NCI-H526 (cell line): ENCODE measurements around the gene MILR1.
A peak's percentile ranks its signal among the peaks of the same experiment; 100 is the strongest.

Source experiments
- DNase-seq, 2 experiments: peaks; one replicate each; lab custom pipeline; 2025; lab: John Stamatoyannopoulos, UW

Gene MILR1

GRCh38 chr17:64503341-64503740 lies 54.4 kb downstream of the MILR1 start:
- no peak for DNase-seq

DNA sequence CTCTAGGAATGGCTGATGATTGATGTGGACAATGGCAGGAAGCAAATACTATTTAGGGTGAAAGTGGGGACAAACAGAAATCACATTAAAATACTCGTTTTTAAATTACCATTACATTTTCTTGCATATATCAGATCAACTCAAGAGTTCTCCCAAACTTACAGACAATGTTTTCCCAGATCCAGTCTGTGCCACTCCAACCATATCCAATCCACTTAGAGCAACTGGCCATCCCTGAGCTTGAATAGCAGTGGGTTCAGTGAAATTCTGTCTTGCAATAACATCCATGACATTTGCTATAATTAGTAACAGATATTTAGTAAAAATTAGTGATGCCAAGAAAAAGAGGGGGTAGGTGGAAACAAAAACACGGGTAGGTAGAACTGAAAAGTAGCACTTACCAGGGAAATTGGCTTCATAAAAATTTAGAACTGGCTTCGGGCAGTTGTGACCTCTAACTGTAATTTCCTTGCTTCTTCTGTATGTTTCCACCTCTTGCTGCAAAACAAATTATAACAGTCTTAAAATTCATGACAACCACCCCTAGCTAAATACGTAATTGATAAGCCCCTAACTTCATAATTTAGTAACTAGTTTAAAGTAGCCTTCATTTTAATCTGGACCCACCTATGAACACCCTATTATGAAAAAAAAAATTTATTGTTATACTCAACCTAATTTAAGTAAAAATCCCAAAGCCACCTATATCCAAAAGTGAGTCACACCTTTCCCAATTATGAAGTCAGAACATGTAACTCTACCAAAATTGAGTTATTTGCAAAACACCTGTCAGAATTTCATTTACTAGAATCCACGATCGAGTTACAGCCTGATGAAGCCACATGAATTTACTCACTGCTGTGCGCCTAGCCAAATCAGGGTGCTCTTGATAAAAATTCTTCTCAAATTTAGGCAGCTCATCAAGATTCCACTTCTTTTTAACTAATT lies 55.2 kb downstream of the MILR1 start:
- no peak for DNase-seq

DNA sequence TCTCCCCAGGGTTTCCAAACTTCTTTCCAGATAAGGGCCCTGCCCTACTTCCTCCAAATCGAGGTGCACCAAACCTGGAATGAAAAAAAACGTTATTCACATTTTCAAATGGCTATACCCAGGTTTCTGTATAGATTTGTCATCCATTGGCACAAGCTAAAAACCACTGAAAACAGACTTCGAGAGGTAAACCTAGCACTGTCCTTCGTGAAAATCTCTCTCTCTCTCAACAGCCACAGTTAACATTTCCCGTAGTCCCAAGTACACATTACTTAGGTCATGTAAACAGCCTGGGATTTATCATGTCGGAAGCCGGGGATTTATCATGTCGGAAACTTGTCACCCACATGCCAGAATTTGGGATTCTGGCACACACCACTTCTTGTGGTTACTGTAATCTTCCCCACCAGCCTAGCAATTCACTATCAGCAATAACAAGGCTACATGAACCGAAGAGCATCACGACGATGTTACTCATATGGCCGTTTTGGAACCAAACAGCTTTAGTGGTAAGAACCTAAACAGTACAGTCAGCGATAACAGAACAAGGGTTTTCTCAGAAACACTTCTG lies 55.9 kb downstream of the MILR1 start:
- DNase-seq = no peak

GRCh38 chr17:64505340-64506200 lies 56.7 kb downstream of the MILR1 start:
- peak; percentile 54 to 87 for DNase-seq

DNA sequence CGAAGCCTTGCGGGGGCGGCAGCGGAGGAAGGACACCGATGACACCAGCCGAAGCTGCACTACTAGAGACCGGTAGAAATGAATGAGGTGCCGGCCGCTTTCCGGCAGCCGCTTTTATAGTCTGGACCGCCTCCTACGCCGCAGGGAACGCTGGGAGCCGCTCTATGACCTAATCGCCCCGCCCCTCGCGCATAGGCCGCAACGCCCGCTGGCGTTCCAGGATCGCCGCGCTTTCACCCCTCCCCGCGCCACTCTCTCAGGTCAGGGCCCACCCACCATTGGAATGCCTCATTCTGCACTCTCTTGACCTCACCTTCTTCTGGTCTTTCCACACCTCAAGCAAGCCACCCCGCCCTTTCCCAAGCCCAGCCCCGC lies 57.3 kb downstream of the MILR1 start, which contains the start of gene DDX5:
Gene DDX5, minus strand, starts transcription at position 89 of the 375 bp plus-strand sequence. CDS start 170 bp downstream, outside the sequence.
- peak; percentile 97 to 99 for DNase-seq

DNA sequence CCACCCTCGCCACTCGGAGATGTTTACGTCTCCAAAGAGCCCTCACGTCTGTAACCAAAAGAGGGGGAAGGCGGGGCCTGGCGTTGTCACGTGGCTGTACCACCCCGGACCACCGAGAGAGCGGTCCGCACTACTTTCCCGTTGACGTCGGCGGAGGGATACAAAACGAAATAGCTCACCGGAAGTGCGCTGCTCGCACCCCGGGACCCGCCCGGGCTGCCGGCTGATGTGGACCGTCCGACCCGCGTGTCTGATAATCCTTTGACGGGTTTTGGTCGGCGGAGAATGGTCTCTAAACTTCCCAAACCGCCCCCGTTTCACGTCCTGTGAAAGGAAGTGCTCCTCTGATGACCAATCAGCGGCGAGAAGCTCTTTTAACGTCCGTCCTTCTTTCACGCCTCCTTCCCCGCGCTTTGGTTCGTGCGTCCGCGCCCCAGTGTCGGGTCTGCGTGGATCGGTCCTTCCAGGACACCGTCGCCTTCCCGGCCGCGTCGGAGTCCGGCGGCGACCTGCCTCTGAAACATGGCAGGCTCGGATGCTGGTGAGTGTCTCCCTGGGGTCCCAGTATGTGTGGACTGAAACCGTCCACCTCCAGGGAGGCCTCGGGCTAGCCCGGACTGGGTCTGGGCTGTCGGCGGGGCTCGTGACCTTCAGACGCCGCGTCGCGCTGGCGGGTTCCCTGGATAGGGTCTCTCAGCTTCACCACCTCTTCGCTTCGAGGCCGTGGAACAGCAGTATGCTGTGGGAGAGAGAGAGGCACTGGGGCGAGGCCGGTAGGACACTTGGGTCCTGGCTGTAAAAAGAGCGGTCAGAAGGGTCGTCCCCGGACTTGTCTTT lies 57.9 kb downstream of the MILR1 start, which contains the start of gene CEP95:
Gene CEP95, plus strand, starts transcription at position 402 of the 837 bp plus-strand sequence. Its CDS starts 121 bp downstream, at position 523.
- peak; percentile 97 to 99 for DNase-seq

GRCh38 chr17:64507413-64507782 lies 58.5 kb downstream of the MILR1 start:
- DNase-seq = peak; percentile 73 to 76

DNA sequence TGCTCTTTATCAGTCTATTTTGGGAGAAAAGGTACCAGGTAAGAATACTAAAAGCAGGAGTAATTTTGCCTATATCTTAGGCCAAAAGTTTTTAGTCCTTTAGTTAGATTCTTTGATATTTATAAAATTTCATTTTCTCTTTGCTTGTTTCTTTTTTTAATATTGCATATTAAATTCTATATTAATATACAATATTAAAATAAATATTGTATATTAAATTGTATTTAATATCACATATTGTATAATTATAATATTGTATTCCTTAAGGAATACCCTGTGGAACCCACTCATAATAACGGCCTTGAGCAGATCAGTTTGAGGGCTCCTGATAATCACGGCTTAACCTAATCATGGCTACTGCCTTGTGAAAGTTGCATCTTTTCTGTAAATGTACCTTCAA lies 59.8 kb downstream of the MILR1 start:
- DNase-seq = no peak

DNA sequence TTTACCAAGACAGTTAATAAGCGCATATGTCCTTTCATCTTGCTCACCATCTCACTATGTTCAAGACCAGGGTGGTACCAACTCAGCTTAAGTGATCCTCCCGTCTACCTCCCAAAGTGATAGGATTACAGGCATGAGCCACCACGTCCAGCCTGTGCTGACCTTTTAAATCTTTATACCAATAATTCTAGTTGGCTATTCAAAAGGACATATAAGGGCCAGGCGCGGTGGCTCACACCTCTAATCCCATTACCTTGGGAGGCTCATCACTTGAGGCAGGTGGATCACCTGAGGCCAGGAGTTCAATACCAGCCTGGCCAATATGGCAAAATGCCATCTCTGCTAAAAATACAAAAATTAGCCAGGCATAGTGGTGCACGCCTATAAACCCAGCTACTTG lies 60.3 kb downstream of the MILR1 start:
- no peak for DNase-seq

DNA sequence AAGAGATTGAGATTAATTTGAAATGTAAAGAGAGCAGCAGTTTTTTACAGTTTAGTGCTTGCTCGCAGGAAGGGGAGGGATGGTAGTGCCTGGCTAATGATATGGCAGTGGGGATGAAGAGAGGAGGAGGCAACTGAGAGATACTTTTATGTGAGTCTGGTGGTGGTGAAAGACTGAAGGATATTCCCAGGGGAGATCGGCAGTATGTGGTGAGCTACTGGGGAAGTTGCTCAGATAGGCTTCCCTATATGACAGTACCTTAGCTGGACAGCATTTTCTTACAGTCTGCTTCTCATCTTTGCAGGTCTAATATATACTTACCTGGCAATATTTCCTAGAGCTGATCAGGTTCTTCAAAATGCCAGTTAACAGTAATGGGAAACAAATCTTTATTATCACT lies 66.5 kb downstream of the MILR1 start:
- DNase-seq = no peak

DNA sequence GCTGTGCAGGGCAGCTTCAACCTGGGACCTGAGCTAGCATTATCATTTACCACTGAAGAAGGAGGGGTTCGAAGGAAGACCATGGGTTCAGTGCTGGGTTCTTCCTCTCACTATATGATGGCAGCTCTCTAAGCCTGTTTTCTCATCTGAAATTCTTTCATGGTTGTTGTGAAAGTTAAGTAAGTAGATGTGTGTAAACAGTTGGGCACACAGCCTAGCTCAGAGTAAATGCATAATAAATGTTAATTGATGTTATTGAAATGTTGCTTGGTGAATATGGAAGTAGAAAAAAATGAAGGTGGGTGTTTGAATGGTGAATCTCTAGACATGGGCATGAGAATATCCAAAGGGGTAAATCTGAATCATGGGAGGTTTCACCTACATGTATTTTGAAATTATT lies 66.9 kb downstream of the MILR1 start:
- no peak for DNase-seq
